Measurements from ENCODE around the gene PCDH9. TPM values are rescaled to one million over a fixed set of nuclear protein-coding genes. Genes with fewer than 3 reads are reported as not detected.

PCDH9 gene
- total RNA-seq, 6 experiments from 2014 or later: 1.6 to 3.9 (median 3.1) TPM

- Histone ChIP-seq H3K4me3 (no peak overlapping the region), H3K27me3 (no peaks in the 10 kb centered on the region), H3K9me3 (no peaks in the 10 kb centered on the region), H3K36me3 (no peaks in the 10 kb centered on the region), H3K27ac (no peak overlapping the region), H3K4me1 (no peaks in the 10 kb centered on the region)
- no peak for DNase-seq
- intact Hi-C loops (cut with DNase I): no loop called here
- TF ChIP-seq CTCF (IDR thresholded peaks at IDR 0.05) (no peak), POLR2A (IDR thresholded peaks at IDR 0.05) (no peak)
- no peak for ATAC-seq
These were observed 245.9 kb downstream of the PCDH9 start for GRCh38 chr13:66984241-66984640.

GRCh38 chr13:66981912-66982311, 248.2 kb downstream of the PCDH9 start:
- ATAC-seq (no peak), DNase-seq (no peak)
- Histone ChIP-seq H3K27me3 (no peaks in the 10 kb centered on the region), H3K27ac (no peak overlapping the region), H3K36me3 (no peaks in the 10 kb centered on the region), H3K9me3 (no peaks in the 10 kb centered on the region), H3K4me1 (no peaks in the 10 kb centered on the region), H3K4me3 (no peak overlapping the region)
- intact Hi-C loops (cut with DNase I): no loop called here
- 94% methylated on average over 6 of the region's 7 CpGs for WGBS (ENCODE audit: insufficient coverage, low coverage, low lambda C conversion rate, missing lambda C conversion rate)
- TF ChIP-seq POLR2A (IDR thresholded peaks at IDR 0.05) (no peak), CTCF (IDR thresholded peaks at IDR 0.05) (no peak)

- DNase-seq: no peak
- Histone ChIP-seq H3K4me3 (no peak overlapping the region), H3K27ac (no peak overlapping the region), H3K4me1 (no peaks in the 10 kb centered on the region), H3K36me3 (no peaks in the 10 kb centered on the region), H3K27me3 (no peaks in the 10 kb centered on the region), H3K9me3 (no peaks in the 10 kb centered on the region)
- no peak for ATAC-seq
- TF ChIP-seq CTCF (IDR thresholded peaks at IDR 0.05) (no peak), POLR2A (IDR thresholded peaks at IDR 0.05) (no peak)
- intact Hi-C loops (cut with DNase I): no loop called here
- WGBS (ENCODE audit: insufficient coverage, low coverage, low lambda C conversion rate, missing lambda C conversion rate): 76% methylated on average over 4 of the region's 4 CpGs
These were observed 253.0 kb downstream of the PCDH9 start for GRCh38 chr13:66977161-66977560.

GRCh38 chr13:66974889-66975288, 255.2 kb downstream of the PCDH9 start:
- Histone ChIP-seq H3K4me3 (no peak overlapping the region), H3K27me3 (no peaks in the 10 kb centered on the region), H3K4me1 (no peaks in the 10 kb centered on the region), H3K9me3 (no peaks in the 10 kb centered on the region), H3K36me3 (no peaks in the 10 kb centered on the region), H3K27ac (no peak overlapping the region)
- no peak for TF ChIP-seq CTCF (IDR thresholded peaks at IDR 0.05)
- TF ChIP-seq POLR2A (IDR thresholded peaks at IDR 0.05): no peak
- ATAC-seq (no peak), DNase-seq (no peak)
- 43% methylated on average over 1 of the region's 1 CpG for WGBS (ENCODE audit: insufficient coverage, low coverage, low lambda C conversion rate, missing lambda C conversion rate)
- intact Hi-C loops (cut with DNase I): no loop called here

GRCh38 chr13:66974174-66974573, 256.0 kb downstream of the PCDH9 start:
- H3K27me3 ChIP-seq: no peaks in the 10 kb centered on the region
- H3K36me3 ChIP-seq: no peaks in the 10 kb centered on the region
- H3K4me1 ChIP-seq: no peaks in the 10 kb centered on the region
- no peaks in the 10 kb centered on the region for H3K9me3 ChIP-seq
- DNase-seq (no peak), ATAC-seq (no peak)
- H3K4me3 ChIP-seq: no peak overlapping the region
- TF ChIP-seq CTCF (IDR thresholded peaks at IDR 0.05) (no peak), POLR2A (IDR thresholded peaks at IDR 0.05) (no peak)
- H3K27ac ChIP-seq: no peak overlapping the region
- WGBS (ENCODE audit: insufficient coverage, low coverage, low lambda C conversion rate, missing lambda C conversion rate): 70% methylated on average over 1 of the region's 1 CpG
- intact Hi-C loops (cut with DNase I): no loop called here

Measured in right lobe of liver (tissue), 6 donors.